ENCODE results near the gene CEP112. TPM values are rescaled to one million over a fixed set of nuclear protein-coding genes. Genes with fewer than 3 reads are reported as not detected.

CEP112 gene
- 2.0 and 2.7 TPM in 2 replicates for polyA plus RNA-seq (2013)

DNA sequence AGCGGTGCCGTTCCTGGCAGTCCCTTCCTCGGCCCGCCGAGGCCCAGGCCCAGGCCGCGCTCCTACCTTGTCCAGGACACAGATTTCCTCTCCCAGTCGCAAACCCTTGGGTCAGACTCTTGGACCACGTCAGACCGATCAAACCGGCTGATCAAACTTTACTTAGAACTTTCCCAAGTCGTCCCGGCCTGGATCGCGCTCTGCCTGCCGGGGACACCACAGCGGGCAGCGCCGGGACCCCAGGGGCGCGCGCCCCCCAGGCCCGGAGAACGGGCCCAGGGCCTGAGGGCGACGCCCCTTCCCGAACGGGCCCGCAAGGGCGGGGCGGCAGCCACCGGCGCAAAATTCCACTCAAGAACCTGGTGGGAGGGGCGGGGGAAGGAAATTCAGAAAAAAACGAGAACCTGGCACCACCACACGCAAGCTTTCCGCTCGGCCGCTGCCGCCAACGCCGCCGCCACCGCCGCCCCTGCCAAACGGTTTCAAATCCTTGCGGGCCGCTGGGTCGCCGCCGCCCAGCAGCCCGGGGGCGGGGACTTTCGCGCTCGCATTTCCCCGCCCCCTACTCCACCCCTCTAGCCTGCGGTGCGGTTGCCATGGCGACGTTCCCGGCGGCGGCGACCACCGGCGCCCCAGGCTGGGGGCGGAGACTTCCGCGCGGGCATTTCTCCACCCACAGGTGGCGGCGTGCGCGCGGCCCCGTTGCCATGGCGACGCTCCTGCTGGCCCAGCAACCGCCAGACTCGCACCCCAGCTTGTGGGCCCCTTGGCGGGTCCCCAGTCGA is at the start of gene CEP112:
Gene CEP112 (minus strand): TSS at position 541 of the 785 bp plus-strand sequence.
- Histone ChIP-seq H3K14ac (ENCODE audit: low read length) (peak within 1 kb of the TSS; percentile 40), H2AK5ac (ENCODE audit: low read length) (no peak within 1 kb of the TSS), H2BK120ac (ENCODE audit: insufficient read depth, low read length, poor library complexity) (no peak within 1 kb of the TSS), H3K79me2 (ENCODE audit: control insufficient read depth, insufficient read depth, low read length, poor library complexity) (peaks cover 5% of the 10 kb centered on the region), H3K4me3 (ENCODE audit: low read depth, low read length) (peak within 1 kb of the TSS; percentile 76), H2BK5ac (ENCODE audit: low read depth, low read length, poor library complexity) (no peak within 1 kb of the TSS), H3K4me1 (ENCODE audit: control insufficient read depth in 1 of 2, insufficient read depth in 2 of 2, low read length in 2 of 2) (peaks cover 0 to 4% of the 10 kb centered on the region in 2 experiments), H4K12ac (ENCODE audit: low read depth, low read length) (peak within 1 kb of the TSS; percentile 12), H3K9me3 (ENCODE audit: insufficient read depth, low read depth, low read length) (no peaks in the 10 kb centered on the region), H3K4me2 (ENCODE audit: low read length) (peak within 1 kb of the TSS; percentile 53), H3K9ac (ENCODE audit: low read length) (peak within 1 kb of the TSS; percentile 45), H4K91ac (ENCODE audit: low read depth, low read length) (no peak within 1 kb of the TSS), H2BK12ac (ENCODE audit: low read length) (no peak within 1 kb of the TSS), H3K36me3 (ENCODE audit: control insufficient read depth in 1 of 2, insufficient read depth in 2 of 2, low read length in 2 of 2) (no peaks in the 10 kb centered on the region), H3K18ac (ENCODE audit: low read length) (peak within 1 kb of the TSS; percentile 46), H3K4ac (ENCODE audit: low read depth, low read length) (no peak within 1 kb of the TSS), H3K79me1 (ENCODE audit: low read length) (peaks cover 6% of the 10 kb centered on the region), H3K23ac (ENCODE audit: low read length) (no peak within 1 kb of the TSS), H4K8ac (ENCODE audit: low read depth, low read length) (peak within 1 kb of the TSS; percentile 36), H2AFZ (ENCODE audit: insufficient read depth, low read length, poor library complexity) (peak within 1 kb of the TSS; percentile 83), H3K27ac (ENCODE audit: low read depth, low read length) (no peak within 1 kb of the TSS), H3K27me3 (ENCODE audit: insufficient read depth, low read length) (no peaks in the 10 kb centered on the region)
- WGBS (ENCODE audit: extremely low coverage, insufficient coverage, insufficient read length): no CpG with 5 or more reads among the region's 83 CpGs
- DNase-seq: peak; percentile 54 to 75

DNA sequence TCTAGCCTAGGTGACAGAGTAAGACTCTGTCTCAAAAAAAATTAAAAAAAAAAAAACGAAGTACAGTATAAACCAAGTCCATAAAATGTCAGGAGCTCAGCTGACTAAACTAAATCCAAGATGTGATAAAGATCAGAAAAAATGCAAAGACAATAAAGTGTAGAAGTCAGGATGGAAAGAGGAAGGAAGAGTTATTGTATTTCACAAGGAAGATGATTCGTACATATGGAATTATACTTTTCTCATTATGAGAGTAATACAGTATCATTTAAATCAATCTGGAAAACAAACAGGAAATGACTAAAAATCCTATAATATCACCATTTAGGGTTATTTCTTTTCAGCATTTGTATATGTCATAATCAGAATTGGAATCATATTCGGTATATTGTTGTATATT is 48.7 kb upstream of the CEP112 start:
- H3K18ac ChIP-seq (ENCODE audit: low read length): no peak overlapping the region
- no peak overlapping the region for H2AFZ ChIP-seq (ENCODE audit: insufficient read depth, low read length, poor library complexity)

DNA sequence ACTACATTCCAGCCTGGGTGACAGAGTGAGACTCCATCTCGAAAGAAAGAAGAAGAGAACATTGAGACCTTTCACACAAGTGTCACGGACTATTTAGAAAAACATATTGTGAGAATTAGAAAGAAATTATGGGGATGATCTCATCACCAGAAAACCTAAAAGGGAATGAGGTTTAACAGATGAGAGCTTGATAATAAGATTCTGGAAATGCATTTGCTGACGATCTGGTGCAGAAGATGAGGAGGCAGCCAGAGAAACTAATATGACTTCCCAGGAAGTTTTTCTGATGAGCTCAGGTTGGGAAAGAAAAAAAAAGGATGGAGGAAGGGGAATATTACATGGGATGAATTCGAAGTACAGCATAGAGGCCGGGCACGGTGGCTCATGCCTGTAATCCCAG is 48.1 kb upstream of the CEP112 start:
- WGBS (ENCODE audit: extremely low coverage, insufficient coverage, insufficient read length): no CpG with 5 or more reads among the region's 6 CpGs
- no peak overlapping the region for H3K23ac ChIP-seq (ENCODE audit: low read length)
- H4K91ac ChIP-seq (ENCODE audit: low read depth, low read length): no peak overlapping the region
- H3K27ac ChIP-seq (ENCODE audit: low read depth, low read length): no peak overlapping the region
- H3K9me3 ChIP-seq (ENCODE audit: insufficient read depth, low read depth, low read length): no peaks in the 10 kb centered on the region
- H2BK5ac ChIP-seq (ENCODE audit: low read depth, low read length, poor library complexity): no peak overlapping the region
- no peak overlapping the region for H2BK120ac ChIP-seq (ENCODE audit: insufficient read depth, low read length, poor library complexity)
- H3K79me1 ChIP-seq (ENCODE audit: low read length): no peaks in the 10 kb centered on the region
- H3K4me3 ChIP-seq (ENCODE audit: low read depth, low read length): no peak overlapping the region
- H3K14ac ChIP-seq (ENCODE audit: low read length): no peak overlapping the region
- no peak overlapping the region for H2BK12ac ChIP-seq (ENCODE audit: low read length)
- no peak overlapping the region for H3K18ac ChIP-seq (ENCODE audit: low read length)
- H4K8ac ChIP-seq (ENCODE audit: low read depth, low read length): no peak overlapping the region
- no peaks in the 10 kb centered on the region for H3K36me3 ChIP-seq (ENCODE audit: control insufficient read depth in 1 of 2, insufficient read depth in 2 of 2, low read length in 2 of 2)
- H3K4me2 ChIP-seq (ENCODE audit: low read length): no peak overlapping the region
- no peaks in the 10 kb centered on the region for H3K27me3 ChIP-seq (ENCODE audit: insufficient read depth, low read length)
- H3K79me2 ChIP-seq (ENCODE audit: control insufficient read depth, insufficient read depth, low read length, poor library complexity): no peaks in the 10 kb centered on the region
- no peak for DNase-seq
- H2AFZ ChIP-seq (ENCODE audit: insufficient read depth, low read length, poor library complexity): no peak overlapping the region
- H3K4me1 ChIP-seq (ENCODE audit: control insufficient read depth in 1 of 2, insufficient read depth in 2 of 2, low read length in 2 of 2): no peaks in the 10 kb centered on the region
- no peak overlapping the region for H3K9ac ChIP-seq (ENCODE audit: low read length)
- H4K12ac ChIP-seq (ENCODE audit: low read depth, low read length): no peak overlapping the region
- H2AK5ac ChIP-seq (ENCODE audit: low read length): no peak overlapping the region
- no peak overlapping the region for H3K4ac ChIP-seq (ENCODE audit: low read depth, low read length)

More for the DNA sequence above, 48.7 kb upstream of the CEP112 start:
- no peak overlapping the region for H4K8ac ChIP-seq (ENCODE audit: low read depth, low read length)
- no peaks in the 10 kb centered on the region for H3K9me3 ChIP-seq (ENCODE audit: insufficient read depth, low read depth, low read length)
- no peak overlapping the region for H3K4me2 ChIP-seq (ENCODE audit: low read length)
- no peaks in the 10 kb centered on the region for H3K36me3 ChIP-seq (ENCODE audit: control insufficient read depth in 1 of 2, insufficient read depth in 2 of 2, low read length in 2 of 2)
- no peak overlapping the region for H2AK5ac ChIP-seq (ENCODE audit: low read length)
- H4K12ac ChIP-seq (ENCODE audit: low read depth, low read length): no peak overlapping the region
- H2BK5ac ChIP-seq (ENCODE audit: low read depth, low read length, poor library complexity): no peak overlapping the region
- no peaks in the 10 kb centered on the region for H3K4me1 ChIP-seq (ENCODE audit: control insufficient read depth in 1 of 2, insufficient read depth in 2 of 2, low read length in 2 of 2)
- no peak for DNase-seq
- H2BK120ac ChIP-seq (ENCODE audit: insufficient read depth, low read length, poor library complexity): no peak overlapping the region
- no peaks in the 10 kb centered on the region for H3K27me3 ChIP-seq (ENCODE audit: insufficient read depth, low read length)
- no peak overlapping the region for H3K4ac ChIP-seq (ENCODE audit: low read depth, low read length)
- H3K9ac ChIP-seq (ENCODE audit: low read length): no peak overlapping the region
- no peaks in the 10 kb centered on the region for H3K79me1 ChIP-seq (ENCODE audit: low read length)
- H3K23ac ChIP-seq (ENCODE audit: low read length): no peak overlapping the region
- no peak overlapping the region for H3K27ac ChIP-seq (ENCODE audit: low read depth, low read length)
- no peak overlapping the region for H4K91ac ChIP-seq (ENCODE audit: low read depth, low read length)
- no CpG with 5 or more reads among the region's 3 CpGs for WGBS (ENCODE audit: extremely low coverage, insufficient coverage, insufficient read length)
- H3K79me2 ChIP-seq (ENCODE audit: control insufficient read depth, insufficient read depth, low read length, poor library complexity): no peaks in the 10 kb centered on the region
- no peak overlapping the region for H2BK12ac ChIP-seq (ENCODE audit: low read length)
- no peak overlapping the region for H3K4me3 ChIP-seq (ENCODE audit: low read depth, low read length)
- H3K14ac ChIP-seq (ENCODE audit: low read length): no peak overlapping the region

- Histone ChIP-seq H3K4me2 (ENCODE audit: low read length) (no peak overlapping the region), H4K91ac (ENCODE audit: low read depth, low read length) (no peak overlapping the region), H3K14ac (ENCODE audit: low read length) (no peak overlapping the region), H3K27ac (ENCODE audit: low read depth, low read length) (no peak overlapping the region), H3K9ac (ENCODE audit: low read length) (no peak overlapping the region), H3K18ac (ENCODE audit: low read length) (no peak overlapping the region), H2BK120ac (ENCODE audit: insufficient read depth, low read length, poor library complexity) (no peak overlapping the region), H3K4ac (ENCODE audit: low read depth, low read length) (no peak overlapping the region), H2BK12ac (ENCODE audit: low read length) (no peak overlapping the region), H2AFZ (ENCODE audit: insufficient read depth, low read length, poor library complexity) (no peak overlapping the region), H2BK5ac (ENCODE audit: low read depth, low read length, poor library complexity) (no peak overlapping the region), H3K36me3 (ENCODE audit: control insufficient read depth in 1 of 2, insufficient read depth in 2 of 2, low read length in 2 of 2) (no peaks in the 10 kb centered on the region), H3K79me1 (ENCODE audit: low read length) (no peaks in the 10 kb centered on the region), H3K4me1 (ENCODE audit: control insufficient read depth in 1 of 2, insufficient read depth in 2 of 2, low read length in 2 of 2) (no peaks in the 10 kb centered on the region), H3K79me2 (ENCODE audit: control insufficient read depth, insufficient read depth, low read length, poor library complexity) (no peaks in the 10 kb centered on the region), H4K8ac (ENCODE audit: low read depth, low read length) (no peak overlapping the region), H3K23ac (ENCODE audit: low read length) (no peak overlapping the region), H3K4me3 (ENCODE audit: low read depth, low read length) (no peak overlapping the region), H3K9me3 (ENCODE audit: insufficient read depth, low read depth, low read length) (no peaks in the 10 kb centered on the region), H4K12ac (ENCODE audit: low read depth, low read length) (no peak overlapping the region), H2AK5ac (ENCODE audit: low read length) (no peak overlapping the region), H3K27me3 (ENCODE audit: insufficient read depth, low read length) (no peaks in the 10 kb centered on the region)
- WGBS (ENCODE audit: extremely low coverage, insufficient coverage, insufficient read length): no CpG with 5 or more reads among the region's 3 CpGs
- DNase-seq: no peak
Measured at GRCh38 chr17:66235377-66235994, 43.6 kb upstream of the CEP112 start.
